ENCODE measurements around the gene CDH26. TPM values are rescaled to one million over a fixed set of nuclear protein-coding genes. Genes with fewer than 3 reads are reported as not detected.

Gene CDH26
- polyA plus RNA-seq, 1 donor from 2014 or later, result 0.43 TPM

DNA sequence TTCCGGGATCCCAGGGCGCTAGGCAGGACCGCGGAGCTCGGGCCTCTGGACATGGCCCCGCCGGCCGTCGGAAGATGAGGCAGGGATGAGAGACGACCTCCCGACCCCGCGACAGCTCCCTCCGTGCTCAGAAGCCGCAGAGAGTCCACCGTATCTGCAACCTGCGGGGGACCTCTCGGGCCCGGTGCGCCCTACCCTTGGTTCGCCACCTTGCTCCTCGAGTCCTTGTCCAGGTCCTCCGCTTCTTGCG lies 18.4 kb upstream of the CDH26 start (continued):
- TF ChIP-seq, protein P1, sequence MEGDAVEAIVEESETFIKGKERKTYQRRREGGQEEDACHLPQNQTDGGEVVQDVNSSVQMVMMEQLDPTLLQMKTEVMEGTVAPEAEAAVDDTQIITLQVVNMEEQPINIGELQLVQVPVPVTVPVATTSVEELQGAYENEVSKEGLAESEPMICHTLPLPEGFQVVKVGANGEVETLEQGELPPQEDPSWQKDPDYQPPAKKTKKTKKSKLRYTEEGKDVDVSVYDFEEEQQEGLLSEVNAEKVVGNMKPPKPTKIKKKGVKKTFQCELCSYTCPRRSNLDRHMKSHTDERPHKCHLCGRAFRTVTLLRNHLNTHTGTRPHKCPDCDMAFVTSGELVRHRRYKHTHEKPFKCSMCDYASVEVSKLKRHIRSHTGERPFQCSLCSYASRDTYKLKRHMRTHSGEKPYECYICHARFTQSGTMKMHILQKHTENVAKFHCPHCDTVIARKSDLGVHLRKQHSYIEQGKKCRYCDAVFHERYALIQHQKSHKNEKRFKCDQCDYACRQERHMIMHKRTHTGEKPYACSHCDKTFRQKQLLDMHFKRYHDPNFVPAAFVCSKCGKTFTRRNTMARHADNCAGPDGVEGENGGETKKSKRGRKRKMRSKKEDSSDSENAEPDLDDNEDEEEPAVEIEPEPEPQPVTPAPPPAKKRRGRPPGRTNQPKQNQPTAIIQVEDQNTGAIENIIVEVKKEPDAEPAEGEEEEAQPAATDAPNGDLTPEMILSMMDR (IDR thresholded peaks at IDR 0.05; ENCODE audit: poor library complexity, severe bottlenecking), result no peak
- no peak for TF ChIP-seq TAF1 (IDR thresholded peaks at IDR 0.05; ENCODE audit: low read depth)

DNA sequence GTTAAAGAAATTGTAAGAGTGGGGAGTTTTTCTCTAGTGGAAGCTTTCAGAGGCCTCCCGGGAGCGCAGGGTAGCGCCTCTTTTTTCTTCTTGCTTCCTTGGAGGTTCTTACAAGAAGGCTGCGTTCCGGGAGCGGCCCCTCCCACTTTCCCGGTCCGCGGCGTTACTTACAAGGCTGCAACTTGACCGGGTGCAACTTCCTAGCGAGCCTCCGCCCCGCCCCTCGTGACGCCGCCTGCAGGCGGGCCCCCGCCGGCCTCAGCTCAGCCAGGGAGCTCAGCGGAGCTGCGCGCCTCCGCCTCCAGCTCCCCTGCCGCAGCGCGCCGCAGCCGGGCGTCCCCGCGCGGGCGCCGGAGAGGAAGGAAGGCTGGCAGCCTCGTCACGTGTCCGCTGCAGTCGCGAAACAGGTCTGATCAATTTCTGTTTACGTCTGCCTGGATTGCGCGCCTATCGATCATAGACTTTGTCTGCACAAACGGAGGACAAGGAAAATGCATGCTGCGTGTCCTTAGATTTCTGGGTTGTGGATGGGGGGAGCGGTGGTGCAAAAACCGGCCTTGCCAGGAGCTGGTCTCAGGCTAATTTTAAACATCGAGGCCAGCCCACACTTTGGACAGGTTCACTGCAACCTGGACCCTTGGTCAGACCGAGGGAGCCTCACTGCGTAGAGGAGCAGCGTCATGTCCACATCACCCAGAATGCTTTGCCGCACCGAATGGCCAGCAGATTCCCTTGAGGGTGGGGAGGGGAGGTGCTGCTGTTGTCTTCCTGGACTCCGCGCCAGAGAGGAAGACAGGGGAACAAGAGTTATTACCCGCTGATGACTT lies 17.9 kb upstream of the CDH26 start, which contains the start of the genes FAM217B and PPP1R3D:
Gene FAM217B (plus strand): TSS at position 261 of the 827 bp plus-strand sequence. CDS start 3,555 bp downstream, outside the sequence.
Gene PPP1R3D (minus strand): TSS at position 177 of the 827 bp plus-strand sequence. CDS start 374 bp downstream, outside the sequence.
- no peaks in the 10 kb centered on the region for H3K79me2 ChIP-seq (replicated peaks; ENCODE audit: insufficient read depth, low read length)
- H3K4me2 ChIP-seq (ENCODE audit: low read length), result peak within 1 kb of the TSS; percentile 98
- no peaks in the 10 kb centered on the region for H3K27me3 ChIP-seq (ENCODE audit: insufficient read depth, low read depth, low read length)
- TF ChIP-seq POLR2AphosphoS5 (IDR thresholded peaks at IDR 0.05) (peak; percentile 82), MXI1 (conservative IDR thresholded peaks at IDR 0.05; ENCODE audit: poor library complexity, severe bottlenecking) (peak; percentile 78), EP300 (conservative IDR thresholded peaks at IDR 0.05; ENCODE audit: poor library complexity, severe bottlenecking) (peak; percentile 69), TAF1 (IDR thresholded peaks at IDR 0.05; ENCODE audit: low read depth) (peak; percentile 63), RAD21 (conservative IDR thresholded peaks at IDR 0.05) (peak; percentile 36), EZH2 (IDR thresholded peaks at IDR 0.05; ENCODE audit: borderline replicate concordance, insufficient read depth, low read length, poor library complexity, severe bottlenecking) (no peak), SMC3 (conservative IDR thresholded peaks at IDR 0.05; ENCODE audit: poor library complexity) (peak; percentile 52)
- TF ChIP-seq, protein P1 (IDR thresholded peaks at IDR 0.05; ENCODE audit: poor library complexity, severe bottlenecking), result peak; percentile 53
- TF ChIP-seq, protein P2, sequence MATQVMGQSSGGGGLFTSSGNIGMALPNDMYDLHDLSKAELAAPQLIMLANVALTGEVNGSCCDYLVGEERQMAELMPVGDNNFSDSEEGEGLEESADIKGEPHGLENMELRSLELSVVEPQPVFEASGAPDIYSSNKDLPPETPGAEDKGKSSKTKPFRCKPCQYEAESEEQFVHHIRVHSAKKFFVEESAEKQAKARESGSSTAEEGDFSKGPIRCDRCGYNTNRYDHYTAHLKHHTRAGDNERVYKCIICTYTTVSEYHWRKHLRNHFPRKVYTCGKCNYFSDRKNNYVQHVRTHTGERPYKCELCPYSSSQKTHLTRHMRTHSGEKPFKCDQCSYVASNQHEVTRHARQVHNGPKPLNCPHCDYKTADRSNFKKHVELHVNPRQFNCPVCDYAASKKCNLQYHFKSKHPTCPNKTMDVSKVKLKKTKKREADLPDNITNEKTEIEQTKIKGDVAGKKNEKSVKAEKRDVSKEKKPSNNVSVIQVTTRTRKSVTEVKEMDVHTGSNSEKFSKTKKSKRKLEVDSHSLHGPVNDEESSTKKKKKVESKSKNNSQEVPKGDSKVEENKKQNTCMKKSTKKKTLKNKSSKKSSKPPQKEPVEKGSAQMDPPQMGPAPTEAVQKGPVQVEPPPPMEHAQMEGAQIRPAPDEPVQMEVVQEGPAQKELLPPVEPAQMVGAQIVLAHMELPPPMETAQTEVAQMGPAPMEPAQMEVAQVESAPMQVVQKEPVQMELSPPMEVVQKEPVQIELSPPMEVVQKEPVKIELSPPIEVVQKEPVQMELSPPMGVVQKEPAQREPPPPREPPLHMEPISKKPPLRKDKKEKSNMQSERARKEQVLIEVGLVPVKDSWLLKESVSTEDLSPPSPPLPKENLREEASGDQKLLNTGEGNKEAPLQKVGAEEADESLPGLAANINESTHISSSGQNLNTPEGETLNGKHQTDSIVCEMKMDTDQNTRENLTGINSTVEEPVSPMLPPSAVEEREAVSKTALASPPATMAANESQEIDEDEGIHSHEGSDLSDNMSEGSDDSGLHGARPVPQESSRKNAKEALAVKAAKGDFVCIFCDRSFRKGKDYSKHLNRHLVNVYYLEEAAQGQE (IDR thresholded peaks at IDR 0.05; ENCODE audit: borderline replicate concordance), result peak; percentile 1
- H3K27ac ChIP-seq (ENCODE audit: low read length), result peak within 1 kb of the TSS; percentile 90
- no peaks in the 10 kb centered on the region for H3K9me2 ChIP-seq (ENCODE audit: insufficient read depth, low read length)
- H4K20me1 ChIP-seq (ENCODE audit: insufficient read depth), result no peaks in the 10 kb centered on the region
- H3K9me3 ChIP-seq (ENCODE audit: low read length), result no peaks in the 10 kb centered on the region
- peak within 1 kb of the TSS; percentile 81 for H3K9ac ChIP-seq (ENCODE audit: low read length)
- H3K4me3 ChIP-seq (ENCODE audit: low read length), result peak within 1 kb of the TSS; percentile 79
- H3F3A ChIP-seq (ENCODE audit: insufficient read depth, low read length, poor library complexity, severe bottlenecking), result peaks cover 7% of the 10 kb centered on the region
- no peaks in the 10 kb centered on the region for H3K36me3 ChIP-seq (ENCODE audit: insufficient read depth, low read length)
- H2AFZ ChIP-seq (ENCODE audit: low read depth, low read length), result peak within 1 kb of the TSS; percentile 70

Data from neural cell (in vitro differentiated cells).